Measurements from ENCODE around the gene COX11.

Gene COX11

DNA sequence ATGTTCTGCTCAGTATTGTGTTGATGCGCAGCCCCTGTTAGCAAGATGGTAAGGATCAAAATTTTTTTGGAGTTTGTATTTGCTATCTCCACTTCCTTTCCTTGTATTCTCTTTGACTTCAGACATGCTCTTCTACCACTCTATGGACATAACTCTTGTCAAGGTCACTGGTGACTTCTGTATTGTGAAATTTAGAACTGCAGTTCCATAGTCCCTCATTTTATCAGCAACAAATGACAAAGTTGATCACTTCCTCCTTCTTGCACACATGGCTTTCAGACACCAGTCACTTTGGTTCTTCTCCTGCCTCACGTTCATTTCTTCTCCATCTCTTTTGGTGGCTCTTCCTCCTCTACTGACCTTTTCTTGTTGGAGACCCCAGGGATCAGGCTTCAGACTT, 21.1 kb downstream of the COX11 start:
- no peak overlapping the region for H2AFZ ChIP-seq (ENCODE audit: low read depth, low read length)
- no peaks in the 10 kb centered on the region for H3K9me3 ChIP-seq (ENCODE audit: low read length)
- H3K4me3 ChIP-seq (ENCODE audit: low read length) = no peak overlapping the region
- peaks cover 27% of the 10 kb centered on the region for H3K36me3 ChIP-seq (ENCODE audit: insufficient read depth, low read length)
- no peaks in the 10 kb centered on the region for H3K4me1 ChIP-seq (ENCODE audit: insufficient read depth, low read length)
- no peaks in the 10 kb centered on the region for H3K27me3 ChIP-seq (ENCODE audit: insufficient read depth, low read length)

DNA sequence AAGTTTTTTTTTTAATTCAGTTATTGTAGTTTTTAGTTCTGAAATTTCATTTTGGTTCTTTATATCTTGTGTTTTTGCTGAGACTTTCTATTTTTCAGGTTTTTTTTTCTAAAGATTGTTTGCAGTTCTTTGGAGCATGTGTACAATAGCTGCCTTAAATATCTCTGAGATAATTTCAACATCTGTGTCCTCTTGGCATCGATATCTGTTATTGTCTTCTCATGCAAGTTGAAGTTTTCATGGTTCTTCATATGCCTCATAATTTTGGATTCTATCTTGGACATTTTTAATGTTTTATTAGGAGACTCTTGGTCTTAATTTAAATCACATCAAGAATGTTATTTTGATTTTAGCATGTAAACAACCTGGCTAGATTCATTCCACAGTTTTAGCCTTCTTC, 22.8 kb downstream of the COX11 start:
- peaks cover 16% of the 10 kb centered on the region for H3K36me3 ChIP-seq (ENCODE audit: insufficient read depth, low read length)
- H2AFZ ChIP-seq (ENCODE audit: low read depth, low read length) = no peak overlapping the region
- no peaks in the 10 kb centered on the region for H3K27me3 ChIP-seq (ENCODE audit: insufficient read depth, low read length)
- H3K4me1 ChIP-seq (ENCODE audit: insufficient read depth, low read length) = no peaks in the 10 kb centered on the region
- no peaks in the 10 kb centered on the region for H3K9me3 ChIP-seq (ENCODE audit: low read length)
- no peak overlapping the region for H3K4me3 ChIP-seq (ENCODE audit: low read length)

DNA sequence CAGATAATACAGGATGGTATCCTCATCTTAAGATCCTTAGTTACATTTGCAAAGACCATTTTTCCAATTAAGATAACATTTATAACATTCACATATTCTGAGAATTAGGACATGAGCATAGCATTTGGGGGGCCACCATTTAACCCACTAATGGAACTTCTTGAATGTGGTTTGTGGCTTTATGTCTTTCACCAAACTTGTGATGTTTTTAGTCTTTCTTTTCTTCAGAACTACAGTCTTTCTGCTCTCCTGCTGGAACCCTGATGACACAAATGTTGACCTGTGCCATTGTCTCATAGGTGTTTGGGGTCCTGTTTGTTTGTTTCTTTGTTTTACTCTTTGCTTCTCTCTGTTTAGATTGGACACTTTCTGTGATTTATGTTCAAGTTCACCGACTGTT, 23.2 kb downstream of the COX11 start:
- Histone ChIP-seq H3K9me3 (ENCODE audit: low read length) (no peaks in the 10 kb centered on the region), H3K4me3 (ENCODE audit: low read length) (no peak overlapping the region), H3K4me1 (ENCODE audit: insufficient read depth, low read length) (no peaks in the 10 kb centered on the region), H2AFZ (ENCODE audit: low read depth, low read length) (no peak overlapping the region), H3K27me3 (ENCODE audit: insufficient read depth, low read length) (no peaks in the 10 kb centered on the region), H3K36me3 (ENCODE audit: insufficient read depth, low read length) (peaks cover 14% of the 10 kb centered on the region)

DNA sequence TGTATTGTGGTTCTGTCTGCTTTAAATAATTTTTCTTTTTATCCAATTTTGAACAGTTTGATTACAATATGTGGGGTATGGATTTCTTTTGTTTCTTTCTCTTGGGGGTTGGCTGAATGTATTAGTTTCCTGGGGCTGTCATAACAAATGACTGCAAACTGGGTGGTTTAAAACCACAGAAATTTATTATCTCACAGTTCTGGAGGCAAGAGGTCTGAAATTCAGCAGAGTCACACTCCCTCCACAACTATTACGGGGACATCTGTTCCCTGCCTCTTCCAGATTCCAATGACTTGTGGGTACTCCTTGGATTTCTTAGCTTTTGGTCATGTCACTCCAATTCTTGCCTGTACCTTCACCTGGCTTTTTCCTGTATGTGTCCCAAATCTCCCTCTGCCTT, 23.7 kb downstream of the COX11 start:
- peaks cover 11% of the 10 kb centered on the region for H3K36me3 ChIP-seq (ENCODE audit: insufficient read depth, low read length)
- no peaks in the 10 kb centered on the region for H3K4me1 ChIP-seq (ENCODE audit: insufficient read depth, low read length)
- H3K27me3 ChIP-seq (ENCODE audit: insufficient read depth, low read length) = no peaks in the 10 kb centered on the region
- H3K4me3 ChIP-seq (ENCODE audit: low read length) = no peak overlapping the region
- H3K9me3 ChIP-seq (ENCODE audit: low read length) = no peaks in the 10 kb centered on the region
- no peak overlapping the region for H2AFZ ChIP-seq (ENCODE audit: low read depth, low read length)

DNA sequence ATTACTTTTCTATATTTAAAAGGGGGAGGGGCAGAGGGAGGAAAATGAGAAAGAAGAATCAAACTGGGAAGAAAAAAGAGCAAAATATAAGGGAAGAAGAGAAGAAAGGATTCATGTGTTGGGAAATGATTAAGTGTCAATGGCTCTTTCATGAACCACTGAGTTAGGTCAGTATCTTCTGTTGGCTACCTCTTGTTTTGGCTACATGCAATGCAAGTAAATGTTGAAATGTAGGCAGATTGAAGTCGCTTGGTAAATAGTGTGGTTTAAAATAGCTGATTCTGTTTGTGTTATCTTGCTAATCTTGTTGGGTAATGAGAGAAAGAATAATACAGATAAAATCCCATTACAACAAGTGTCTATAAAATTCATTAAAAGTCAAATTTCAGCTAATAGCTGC, 27.2 kb downstream of the COX11 start:
- Histone ChIP-seq H3K4me1 (ENCODE audit: insufficient read depth, low read length) (no peaks in the 10 kb centered on the region), H3K36me3 (ENCODE audit: insufficient read depth, low read length) (peaks cover 19% of the 10 kb centered on the region), H3K9me3 (ENCODE audit: low read length) (no peaks in the 10 kb centered on the region), H3K27me3 (ENCODE audit: insufficient read depth, low read length) (no peaks in the 10 kb centered on the region), H3K4me3 (ENCODE audit: low read length) (no peak overlapping the region), H2AFZ (ENCODE audit: low read depth, low read length) (no peak overlapping the region)

DNA sequence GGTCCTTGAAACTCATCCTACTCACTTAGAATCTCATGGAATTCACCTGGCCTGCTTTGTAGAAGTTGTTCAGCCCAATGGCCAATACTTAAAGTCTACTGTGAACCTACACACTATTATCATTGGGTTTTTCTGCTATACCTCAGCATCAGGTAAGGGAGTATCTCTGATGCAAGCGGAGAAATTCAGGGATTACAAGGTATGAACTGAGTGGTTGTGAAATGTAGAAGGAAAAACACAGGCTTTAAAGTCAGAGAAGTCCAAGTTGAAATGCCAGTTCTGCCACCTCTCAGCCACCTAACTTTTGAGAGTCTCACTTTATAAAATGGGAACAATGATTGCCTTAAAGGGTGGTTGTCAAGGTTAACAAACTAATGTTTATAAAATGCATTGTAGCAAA, 31.0 kb downstream of the COX11 start:
- Histone ChIP-seq H3K4me3 (ENCODE audit: low read length) (no peak overlapping the region), H3K9me3 (ENCODE audit: low read length) (no peaks in the 10 kb centered on the region), H3K36me3 (ENCODE audit: insufficient read depth, low read length) (peaks cover 28% of the 10 kb centered on the region), H3K27me3 (ENCODE audit: insufficient read depth, low read length) (no peaks in the 10 kb centered on the region), H2AFZ (ENCODE audit: low read depth, low read length) (no peak overlapping the region), H3K4me1 (ENCODE audit: insufficient read depth, low read length) (no peaks in the 10 kb centered on the region)

DNA sequence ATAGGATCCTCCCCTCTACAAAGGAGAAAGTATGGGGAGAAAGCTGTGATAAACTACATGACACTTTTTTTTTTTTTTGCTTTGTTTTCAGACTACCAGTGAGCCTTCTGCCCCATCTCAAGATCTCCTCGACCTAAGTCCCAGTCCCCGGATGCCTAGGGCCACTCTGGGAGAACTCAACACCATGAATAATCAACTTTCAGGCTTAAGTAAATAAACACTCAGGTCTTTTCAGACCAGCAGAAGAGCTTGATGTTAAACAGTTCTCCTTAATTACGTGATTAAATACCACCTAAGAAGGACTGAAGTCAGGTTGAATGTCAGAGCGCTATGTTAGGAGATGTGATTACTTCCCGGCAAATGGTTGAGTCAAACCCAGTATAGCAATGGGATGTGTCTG, 31.4 kb downstream of the COX11 start:
- Histone ChIP-seq H3K4me1 (ENCODE audit: insufficient read depth, low read length) (no peaks in the 10 kb centered on the region), H3K9me3 (ENCODE audit: low read length) (no peaks in the 10 kb centered on the region), H3K27me3 (ENCODE audit: insufficient read depth, low read length) (no peaks in the 10 kb centered on the region), H3K4me3 (ENCODE audit: low read length) (no peak overlapping the region), H3K36me3 (ENCODE audit: insufficient read depth, low read length) (peaks cover 28% of the 10 kb centered on the region), H2AFZ (ENCODE audit: low read depth, low read length) (no peak overlapping the region)

DNA sequence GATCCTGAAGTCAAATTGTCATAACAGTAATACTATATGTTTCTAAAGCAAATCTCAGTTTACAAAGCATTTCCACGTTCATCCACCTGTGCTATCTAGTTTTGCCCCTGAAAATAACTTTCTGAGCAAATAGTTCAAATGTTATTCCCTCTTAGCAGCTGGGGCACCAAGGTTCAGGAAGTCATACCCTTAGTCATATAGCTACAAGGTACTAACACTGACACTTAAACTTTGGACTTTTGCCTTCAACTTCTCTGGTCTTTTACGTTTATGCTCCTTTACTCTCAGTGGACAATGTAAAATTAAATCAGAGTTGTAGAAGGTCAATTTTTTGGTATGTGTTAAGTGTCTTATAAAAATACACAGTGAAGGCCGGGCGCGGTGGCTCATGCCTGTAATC, 33.0 kb downstream of the COX11 start:
- no peaks in the 10 kb centered on the region for H3K9me3 ChIP-seq (ENCODE audit: low read length)
- H3K4me1 ChIP-seq (ENCODE audit: insufficient read depth, low read length) = no peaks in the 10 kb centered on the region
- no peaks in the 10 kb centered on the region for H3K27me3 ChIP-seq (ENCODE audit: insufficient read depth, low read length)
- H2AFZ ChIP-seq (ENCODE audit: low read depth, low read length) = no peak overlapping the region
- no peak overlapping the region for H3K4me3 ChIP-seq (ENCODE audit: low read length)
- H3K36me3 ChIP-seq (ENCODE audit: insufficient read depth, low read length) = peaks cover 32% of the 10 kb centered on the region

DNA sequence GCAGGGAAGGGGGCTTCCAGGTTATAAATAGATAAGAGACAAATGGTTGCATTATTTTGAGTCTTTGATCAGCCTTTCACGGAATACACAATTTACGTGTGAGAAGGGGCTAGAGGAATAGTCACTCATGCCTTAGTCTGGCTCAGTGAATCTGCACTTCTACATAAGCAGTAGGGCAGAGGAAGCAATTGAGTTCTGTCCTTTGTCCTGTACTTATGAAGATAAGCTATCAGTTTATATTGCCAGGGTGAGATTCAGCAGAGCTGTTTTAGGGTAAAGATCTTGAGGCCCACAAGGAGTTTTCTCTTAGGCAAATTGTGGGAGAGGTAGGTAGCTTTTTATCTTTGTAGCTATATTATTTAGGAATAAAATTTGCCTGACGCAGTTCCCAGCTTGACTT, 34.5 kb downstream of the COX11 start:
- no peak overlapping the region for H3K4me3 ChIP-seq (ENCODE audit: low read length)
- H3K36me3 ChIP-seq (ENCODE audit: insufficient read depth, low read length) = peaks cover 30% of the 10 kb centered on the region
- no peaks in the 10 kb centered on the region for H3K4me1 ChIP-seq (ENCODE audit: insufficient read depth, low read length)
- H2AFZ ChIP-seq (ENCODE audit: low read depth, low read length) = no peak overlapping the region
- H3K9me3 ChIP-seq (ENCODE audit: low read length) = no peaks in the 10 kb centered on the region
- H3K27me3 ChIP-seq (ENCODE audit: insufficient read depth, low read length) = no peaks in the 10 kb centered on the region

DNA sequence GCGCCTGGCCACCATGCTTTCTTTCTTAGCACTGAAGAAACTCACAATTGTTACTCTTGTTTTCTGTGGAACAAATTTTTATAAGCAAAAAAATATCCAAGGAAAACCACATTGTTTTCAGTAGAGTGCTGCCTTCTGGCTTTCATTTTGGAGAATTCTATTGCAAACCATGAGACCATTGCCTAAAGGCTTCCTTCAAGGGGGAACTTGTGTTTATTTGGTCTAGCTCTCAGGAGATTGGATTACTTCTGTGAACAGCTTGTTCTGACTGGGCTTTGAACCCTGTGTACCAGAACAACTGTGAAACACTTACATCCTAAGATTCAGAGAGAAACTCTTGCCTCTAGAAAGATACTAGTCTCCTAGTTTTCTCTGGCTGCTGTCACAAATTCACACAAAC, 35.7 kb downstream of the COX11 start:
- no peak overlapping the region for H3K4me3 ChIP-seq (ENCODE audit: low read length)
- H3K9me3 ChIP-seq (ENCODE audit: low read length) = no peaks in the 10 kb centered on the region
- peaks cover 23% of the 10 kb centered on the region for H3K36me3 ChIP-seq (ENCODE audit: insufficient read depth, low read length)
- H3K27me3 ChIP-seq (ENCODE audit: insufficient read depth, low read length) = no peaks in the 10 kb centered on the region
- H2AFZ ChIP-seq (ENCODE audit: low read depth, low read length) = no peak overlapping the region
- H3K4me1 ChIP-seq (ENCODE audit: insufficient read depth, low read length) = no peaks in the 10 kb centered on the region

DNA sequence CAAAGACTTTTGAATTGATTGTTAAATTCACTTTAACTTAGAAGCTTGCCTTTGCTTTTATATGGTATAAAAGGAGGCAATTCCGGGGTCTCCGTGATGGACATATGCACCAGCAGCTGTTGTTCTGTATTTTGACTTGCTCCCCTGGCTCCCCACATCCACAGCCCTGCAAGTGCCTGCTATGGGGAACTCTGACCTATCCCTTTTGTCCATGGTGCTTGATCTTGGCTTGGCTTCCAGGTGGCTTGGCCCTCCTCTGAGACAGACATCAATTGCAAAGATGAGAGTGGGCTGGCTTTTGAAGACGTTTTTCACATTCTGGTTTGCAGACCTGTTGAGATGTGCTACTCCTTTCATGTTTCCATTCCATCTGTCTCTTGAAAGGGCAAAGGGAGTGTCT, 40.9 kb downstream of the COX11 start:
- Histone ChIP-seq H3K27me3 (ENCODE audit: insufficient read depth, low read length) (no peaks in the 10 kb centered on the region), H3K36me3 (ENCODE audit: insufficient read depth, low read length) (peaks cover 4% of the 10 kb centered on the region), H3K9me3 (ENCODE audit: low read length) (no peaks in the 10 kb centered on the region), H3K4me3 (ENCODE audit: low read length) (no peak overlapping the region), H3K4me1 (ENCODE audit: insufficient read depth, low read length) (no peaks in the 10 kb centered on the region), H2AFZ (ENCODE audit: low read depth, low read length) (no peak overlapping the region)

DNA sequence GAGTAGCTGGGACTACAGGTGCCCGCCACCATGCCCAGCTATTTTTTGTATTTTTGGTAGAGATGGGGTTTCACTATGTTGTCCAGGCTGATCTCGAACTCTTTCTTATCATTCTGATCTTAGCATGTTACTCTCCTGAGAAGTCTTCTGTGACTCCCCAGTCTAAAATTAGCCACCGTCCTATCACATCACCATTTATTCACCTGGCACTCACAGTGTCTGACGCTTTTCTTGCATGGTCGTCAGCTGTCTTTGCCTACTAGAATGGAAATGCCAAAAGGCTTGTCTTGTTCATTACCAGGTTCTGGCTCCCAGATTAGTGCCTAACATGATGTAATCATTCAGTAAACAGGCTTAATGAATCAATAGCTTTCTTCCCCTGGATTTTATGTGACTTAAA, 44.0 kb downstream of the COX11 start:
- Histone ChIP-seq H3K27me3 (ENCODE audit: insufficient read depth, low read length) (no peaks in the 10 kb centered on the region), H3K4me3 (ENCODE audit: low read length) (no peak overlapping the region), H3K36me3 (ENCODE audit: insufficient read depth, low read length) (peaks cover 3% of the 10 kb centered on the region), H2AFZ (ENCODE audit: low read depth, low read length) (no peak overlapping the region), H3K4me1 (ENCODE audit: insufficient read depth, low read length) (no peaks in the 10 kb centered on the region), H3K9me3 (ENCODE audit: low read length) (no peaks in the 10 kb centered on the region)

DNA sequence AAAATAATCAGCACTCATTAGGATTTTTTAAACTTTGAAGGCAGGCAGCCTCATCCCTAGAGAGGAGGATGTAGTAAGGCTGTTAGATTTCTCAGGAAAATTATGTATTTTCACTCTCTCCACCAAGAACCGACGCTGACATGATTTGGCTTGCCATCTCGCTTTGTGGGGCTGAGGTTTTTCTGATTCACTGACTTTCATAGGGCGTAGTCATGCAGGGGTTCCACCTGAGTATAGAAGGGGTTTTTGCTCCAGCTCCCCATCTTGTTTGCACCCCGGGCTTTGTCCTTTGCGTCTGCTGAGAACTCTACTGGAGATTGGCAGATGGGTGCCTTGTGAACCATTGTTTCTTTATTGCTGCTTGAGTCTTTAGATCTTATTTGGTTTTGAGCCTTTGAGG, 47.6 kb downstream of the COX11 start:
- Histone ChIP-seq H3K36me3 (ENCODE audit: insufficient read depth, low read length) (peaks cover 18% of the 10 kb centered on the region), H3K9me3 (ENCODE audit: low read length) (peaks cover 6% of the 10 kb centered on the region), H2AFZ (ENCODE audit: low read depth, low read length) (no peak overlapping the region), H3K4me3 (ENCODE audit: low read length) (no peak overlapping the region), H3K27me3 (ENCODE audit: insufficient read depth, low read length) (no peaks in the 10 kb centered on the region), H3K4me1 (ENCODE audit: insufficient read depth, low read length) (no peaks in the 10 kb centered on the region)

DNA sequence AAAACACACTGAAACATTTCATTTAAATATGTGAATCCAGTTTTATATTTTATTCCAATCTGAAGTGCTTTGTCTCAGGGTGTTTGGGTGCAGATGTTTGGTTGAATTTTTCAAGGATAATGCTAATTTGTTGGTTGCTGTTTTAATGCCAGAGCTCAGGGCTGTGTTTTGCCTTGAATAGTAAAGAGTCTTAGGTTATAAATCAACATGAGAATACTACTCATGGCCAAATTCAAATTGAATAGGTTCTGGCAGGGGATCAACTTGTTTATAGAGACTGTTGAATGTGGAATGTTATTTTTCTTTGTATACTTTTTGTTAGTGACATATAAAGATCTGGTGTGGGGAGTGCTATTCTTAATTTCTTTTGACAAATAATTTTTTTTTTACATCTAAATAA, 49.0 kb downstream of the COX11 start:
- H3K4me1 ChIP-seq (ENCODE audit: insufficient read depth, low read length) = no peaks in the 10 kb centered on the region
- H3K9me3 ChIP-seq (ENCODE audit: low read length) = peaks cover 6% of the 10 kb centered on the region
- H2AFZ ChIP-seq (ENCODE audit: low read depth, low read length) = no peak overlapping the region
- H3K4me3 ChIP-seq (ENCODE audit: low read length) = no peak overlapping the region
- H3K27me3 ChIP-seq (ENCODE audit: insufficient read depth, low read length) = no peaks in the 10 kb centered on the region
- H3K36me3 ChIP-seq (ENCODE audit: insufficient read depth, low read length) = peaks cover 29% of the 10 kb centered on the region
